GM21825 (cell line): Measurements from ENCODE around the gene NCBP3.

ENCODE experiments used
- ATAC-seq: cut with Tn5 transposase; IDR thresholded peaks from one replicate; pipeline ENCODE4 v1.9.1; 2021; ENCODE audit warnings: mild to moderate bottlenecking, moderate library complexity; ENCODE audit not compliant: unreplicated experiment

Gene NCBP3

GRCh38 chr17:3813171-3813570, 32.9 kb downstream of the NCBP3 start:
- ATAC-seq: no peak

GRCh38 chr17:3812771-3813170, 33.3 kb downstream of the NCBP3 start:
- no peak for ATAC-seq

- no peak for ATAC-seq
Measured at GRCh38 chr17:3812284-3812683, 33.8 kb downstream of the NCBP3 start.

- ATAC-seq: no peak
Measured at GRCh38 chr17:3810019-3810418, 36.0 kb downstream of the NCBP3 start.

GRCh38 chr17:3809135-3809534, 36.9 kb downstream of the NCBP3 start:
- ATAC-seq: no peak

- no peak for ATAC-seq
Measured at GRCh38 chr17:3808701-3809100, 37.3 kb downstream of the NCBP3 start.

GRCh38 chr17:3805581-3805980, 40.5 kb downstream of the NCBP3 start:
- ATAC-seq: no peak

GRCh38 chr17:3804503-3804931, 41.5 kb downstream of the NCBP3 start:
- ATAC-seq: no peak

GRCh38 chr17:3803308-3803640, 42.8 kb downstream of the NCBP3 start:
- ATAC-seq: no peak

- no peak for ATAC-seq
Measured at GRCh38 chr17:3802461-3803307, 43.4 kb downstream of the NCBP3 start.

- no peak for ATAC-seq
Measured at GRCh38 chr17:3801792-3802191, 44.3 kb downstream of the NCBP3 start.

- ATAC-seq: no peak
Measured at GRCh38 chr17:3801347-3801746, 44.7 kb downstream of the NCBP3 start.

- ATAC-seq: no peak
Measured at GRCh38 chr17:3800362-3801271, 45.4 kb downstream of the NCBP3 start, which contains the start of gene ITGAE. Gene ITGAE (minus strand): TSS chr17:3801188. CDS start chr17:3801144, 44 bp downstream.

GRCh38 chr17:3799181-3799945, 46.7 kb downstream of the NCBP3 start:
- ATAC-seq: no peak

GRCh38 chr17:3798273-3799180, 47.5 kb downstream of the NCBP3 start:
- no peak for ATAC-seq

- peak; percentile 19 for ATAC-seq
Measured at GRCh38 chr17:3796822-3797170, 49.2 kb downstream of the NCBP3 start.

- ATAC-seq: peak; percentile 71
Measured at GRCh38 chr17:3796110-3796821, 49.8 kb downstream of the NCBP3 start.

GRCh38 chr17:3795390-3796102, 50.5 kb downstream of the NCBP3 start:
- ATAC-seq: no peak
